Activated naive CD8-positive, alpha-beta T cell treated with anti-CD3 and anti-CD28 coated beads, Interleukin-2, amount 50 U/mL, for 16 hours (primary cell): Measurements from ENCODE around the gene CIRBP.
"Not testable (repeated sequence)": the region's sequence is repeated elsewhere in the genome, so short reads cannot be mapped to it uniquely, and the experiment has no call there.

ENCODE experiments used
- DNase-seq: peaks from one replicate; pipeline ENCODE4 v3.0.0-alpha.2; 2020; ENCODE audit warnings: low read depth, low spot score

CIRBP gene

DNA sequence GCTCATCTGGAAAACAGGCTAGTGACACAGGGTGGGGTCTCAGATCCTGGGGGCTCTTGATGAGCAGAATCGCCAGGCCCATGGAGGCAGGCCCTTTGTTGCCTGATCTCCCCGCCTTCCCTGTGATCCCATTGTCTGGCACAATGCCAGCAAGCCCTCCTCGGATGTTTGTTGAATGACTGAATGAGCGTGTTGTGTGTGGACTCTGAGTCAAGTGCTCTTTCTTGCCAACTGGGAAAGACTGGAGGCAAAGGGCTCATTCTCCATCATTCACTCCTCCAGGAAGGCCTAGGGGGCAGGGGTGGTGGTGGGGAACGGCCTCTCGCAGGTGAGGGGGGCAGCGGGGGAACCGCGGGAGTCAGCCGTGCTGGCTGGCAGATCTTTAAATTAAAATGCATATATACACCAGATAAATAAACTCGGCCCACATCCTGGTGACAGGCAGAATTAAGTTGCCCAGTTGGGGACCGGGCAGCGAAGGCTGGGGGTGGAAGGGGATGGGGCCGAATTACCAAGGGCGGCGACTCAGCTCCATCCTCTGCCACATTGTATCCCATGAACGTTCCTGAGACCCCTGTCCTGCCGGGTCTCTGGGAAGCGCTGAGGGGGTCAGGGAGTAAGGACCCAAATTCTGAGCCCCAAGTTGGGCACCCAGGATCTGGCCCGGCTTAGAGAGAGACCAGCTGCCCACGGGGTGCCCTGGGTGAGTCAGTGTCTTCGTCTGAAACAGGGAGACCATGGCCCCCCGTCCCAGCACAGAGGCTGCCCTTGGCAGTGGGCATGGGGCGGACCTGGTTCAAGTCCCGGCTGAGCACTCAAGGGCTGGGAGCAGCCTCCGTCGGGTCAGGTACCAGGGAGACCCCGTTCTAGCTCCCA lies 41.1 kb downstream of the CIRBP start:
- DNase-seq = no peak

DNA sequence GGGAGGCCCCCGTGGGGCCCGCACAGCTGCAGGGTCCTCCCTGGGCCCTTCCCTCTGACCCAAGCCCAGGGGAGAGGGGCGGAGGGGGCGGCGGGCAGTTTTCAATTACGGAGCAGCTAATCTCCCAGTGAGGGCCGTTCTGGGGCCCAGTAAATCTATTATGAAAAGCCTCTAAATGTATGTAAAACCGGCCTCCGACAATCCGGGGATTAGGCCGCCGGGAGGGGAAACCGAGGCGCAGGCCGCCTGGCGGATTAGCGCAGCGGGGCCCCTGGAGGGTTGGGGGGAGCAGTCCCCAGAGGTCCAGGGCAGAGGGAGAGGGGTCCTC lies 41.7 kb downstream of the CIRBP start:
- no peak for DNase-seq

DNA sequence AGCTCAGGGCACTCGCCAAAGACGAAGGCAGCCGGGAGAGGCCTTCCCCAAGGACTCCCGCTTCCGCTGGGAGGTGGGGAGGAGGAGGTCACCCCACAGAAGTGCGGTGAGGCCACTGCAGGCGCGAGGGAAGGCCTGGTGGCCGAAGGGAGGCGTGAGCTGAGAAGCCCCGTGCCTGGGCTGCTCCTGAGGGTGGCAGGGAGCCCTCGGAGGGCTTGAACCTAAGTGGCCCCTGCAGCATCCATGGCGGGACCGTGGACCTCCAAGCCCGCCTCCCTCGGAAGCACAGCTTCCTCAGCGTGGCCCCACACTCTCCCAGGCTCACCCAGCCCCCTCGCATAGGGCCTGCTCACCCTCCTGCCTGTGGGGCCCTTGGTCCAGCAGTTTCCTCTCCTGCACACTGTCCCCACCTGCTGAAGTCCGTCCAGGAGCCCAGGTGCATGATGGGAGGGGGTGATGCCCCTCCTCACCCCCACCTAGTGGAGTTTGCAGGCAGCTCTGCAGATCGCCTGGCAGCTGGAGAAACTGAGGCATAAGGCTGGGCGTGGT lies 42.5 kb downstream of the CIRBP start:
- no peak for DNase-seq

DNA sequence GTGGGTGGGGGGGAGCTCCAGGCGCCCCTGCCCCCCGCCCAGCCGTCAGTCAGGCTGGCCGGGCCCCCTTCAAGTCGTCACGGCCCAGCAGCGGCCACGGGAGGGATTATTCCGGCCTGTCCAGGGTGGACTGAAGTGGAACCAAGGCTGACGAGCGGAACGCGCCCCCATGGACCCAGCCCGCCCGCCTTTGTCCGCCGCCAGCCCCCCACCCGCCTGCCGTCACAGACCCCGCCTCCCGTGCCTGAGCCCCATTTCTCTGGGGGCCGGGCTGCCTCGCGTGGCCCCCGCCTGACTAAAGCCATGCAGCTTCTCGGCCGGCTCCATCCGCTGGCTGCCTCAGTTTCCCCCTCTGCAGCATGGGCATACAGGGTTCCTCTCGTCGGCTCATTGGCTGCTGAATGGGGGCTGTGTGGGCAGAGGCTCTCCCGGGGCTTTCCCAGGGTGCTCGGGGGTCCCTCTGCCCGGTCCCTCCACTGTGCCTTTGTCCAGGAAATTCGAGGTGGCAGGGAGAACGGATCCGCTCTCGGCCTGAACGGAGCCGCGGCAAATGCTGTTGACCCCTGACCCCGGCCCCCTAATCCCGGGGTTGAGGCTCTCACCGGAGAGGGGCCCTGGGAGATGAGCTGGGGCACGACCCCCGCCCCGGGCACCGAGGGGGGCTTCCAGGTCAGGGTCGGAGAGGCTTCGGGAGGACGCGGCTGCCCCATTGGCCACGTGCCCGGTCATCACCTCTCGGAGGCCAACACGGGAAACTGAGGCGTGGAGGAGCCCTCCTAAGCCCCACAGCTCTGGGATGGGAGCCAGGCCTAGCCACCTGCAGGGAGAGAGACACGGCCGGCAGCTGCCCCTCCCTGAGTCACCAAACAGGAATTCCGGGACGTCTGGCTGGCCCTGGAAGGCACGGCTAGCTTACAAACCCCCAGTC lies 43.9 kb downstream of the CIRBP start:
- no peak for DNase-seq

DNA sequence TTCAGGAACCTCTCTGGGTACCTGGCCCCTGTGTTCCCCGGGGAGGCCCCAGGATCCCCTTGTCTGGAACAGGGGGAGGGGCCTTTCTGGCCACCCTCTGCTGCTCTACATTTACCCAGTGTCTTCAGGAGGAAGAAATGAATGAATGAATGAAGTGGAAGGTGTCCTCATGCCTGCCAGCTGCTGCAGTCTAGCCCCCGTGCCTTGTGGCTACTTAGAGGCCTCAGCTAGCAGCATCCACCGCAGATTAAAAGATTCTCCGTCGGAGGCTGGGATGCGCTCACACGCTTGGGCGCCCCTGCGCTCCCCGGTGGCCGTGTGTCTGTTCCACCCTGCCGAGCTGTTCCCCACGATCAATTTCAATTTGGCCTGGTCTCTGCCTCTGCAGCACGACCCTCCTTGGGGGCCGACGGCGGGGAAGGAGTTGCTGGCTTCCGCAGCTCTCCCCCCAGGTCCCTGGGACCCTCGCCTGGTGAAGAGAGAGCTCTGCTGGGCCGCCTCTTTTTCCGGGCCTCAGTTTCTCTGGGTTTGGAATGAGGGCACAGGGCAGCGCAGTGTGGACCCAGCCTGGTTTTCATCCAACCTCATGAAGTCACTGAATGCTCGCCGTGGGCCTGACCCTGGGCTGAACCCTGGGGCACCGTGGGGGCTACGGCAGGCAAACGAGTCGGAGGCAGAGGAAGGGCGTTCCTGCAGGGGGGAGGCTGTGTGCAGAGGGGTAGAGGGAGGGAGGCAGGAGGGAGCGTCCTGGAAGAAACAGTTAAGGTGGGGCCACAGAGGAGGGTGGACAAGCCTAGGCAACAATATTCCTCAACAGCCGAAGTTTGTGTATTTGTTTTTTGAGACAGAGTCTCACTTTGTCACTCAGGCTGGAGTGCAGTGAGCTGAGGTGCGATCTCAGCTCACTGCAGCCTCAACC lies 44.8 kb downstream of the CIRBP start:
- DNase-seq = no peak

DNA sequence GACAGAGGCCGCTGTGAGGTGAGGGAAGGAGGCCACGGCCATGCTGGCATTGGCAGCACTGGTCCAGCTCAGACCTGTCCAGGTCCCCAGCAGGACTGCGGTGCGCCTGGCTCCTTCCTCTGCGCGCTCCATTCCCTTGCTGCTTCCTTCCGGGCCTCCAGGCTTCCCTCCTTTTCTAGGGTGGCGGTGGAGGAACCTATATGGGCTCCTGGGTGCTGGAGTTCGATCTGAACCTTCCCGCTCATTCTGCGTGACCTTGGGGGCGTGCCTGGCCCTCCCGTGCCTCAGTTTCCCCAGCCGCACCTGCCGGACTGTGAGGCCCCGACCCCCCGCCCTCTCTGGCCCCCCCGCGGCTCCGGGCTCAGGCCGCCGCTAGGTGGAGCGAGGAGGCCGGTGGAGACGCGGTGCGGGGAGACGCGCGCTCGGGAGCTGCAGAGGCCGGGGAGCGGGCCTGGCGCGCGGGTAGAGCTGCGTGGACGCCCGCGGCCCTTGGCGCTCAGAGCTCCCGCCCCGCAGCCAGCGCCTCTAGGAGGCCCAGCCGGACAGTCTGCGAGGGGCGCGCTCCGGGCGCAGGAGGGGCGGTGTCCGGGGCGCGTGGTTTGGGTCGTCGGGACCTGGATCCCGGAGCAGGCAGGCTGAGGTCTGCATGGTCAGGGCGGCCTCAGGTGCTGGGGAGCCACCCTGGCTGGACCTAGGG lies 46.5 kb downstream of the CIRBP start:
- no peak for DNase-seq

DNA sequence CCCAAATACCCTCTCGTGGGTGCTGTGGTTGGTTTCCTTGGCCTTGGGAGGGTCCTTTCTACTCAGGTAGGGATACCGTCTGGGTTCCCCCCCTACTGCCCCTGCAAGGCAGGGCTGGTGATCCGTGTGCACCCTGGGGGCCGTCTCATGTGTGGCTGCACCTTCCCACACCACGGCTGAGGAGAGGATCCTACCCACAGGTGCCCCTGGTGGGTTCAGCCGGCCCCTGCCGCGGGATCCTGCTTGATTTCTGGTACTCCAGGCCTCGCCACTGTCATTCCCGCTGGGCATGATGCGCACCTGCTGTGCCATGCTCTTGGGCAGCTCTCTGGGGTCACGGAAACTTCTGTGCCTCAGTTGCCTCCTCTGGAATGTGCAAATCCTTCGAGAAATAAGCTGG lies 47.3 kb downstream of the CIRBP start:
- no peak for DNase-seq

DNA sequence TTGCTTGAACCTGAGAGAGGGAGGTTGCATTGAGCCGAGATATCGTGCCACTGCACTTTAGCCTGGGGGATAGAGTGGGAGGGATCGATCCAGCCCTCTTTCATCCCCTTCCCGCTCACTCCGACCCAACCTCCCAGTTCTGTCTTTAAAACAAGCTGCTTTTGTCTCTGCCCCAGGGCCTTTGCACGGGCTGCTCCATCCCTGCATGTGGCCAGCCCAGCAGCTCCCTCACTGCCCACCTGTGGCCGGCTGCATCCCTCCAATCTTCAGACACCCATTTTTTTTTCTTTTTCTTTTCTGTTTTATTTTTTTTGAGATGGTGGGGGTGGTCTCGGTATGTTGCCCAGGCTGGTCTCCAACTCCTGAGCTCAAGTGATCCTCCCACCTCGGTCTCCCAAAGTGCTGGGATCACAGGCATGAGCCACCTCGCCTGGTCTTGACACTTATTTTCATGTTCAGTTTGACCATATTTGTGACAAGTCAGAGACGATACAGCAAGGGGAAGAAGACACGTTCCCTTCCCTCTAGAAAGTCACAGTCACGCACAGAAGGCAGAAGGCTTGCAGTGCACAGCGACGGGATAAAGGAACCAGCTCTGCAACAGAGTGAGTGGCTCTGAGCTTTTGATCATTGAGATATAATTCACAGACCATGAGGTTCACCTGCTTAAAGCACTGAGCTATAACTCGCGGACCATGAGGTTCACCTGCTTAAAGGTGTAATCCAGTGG lies 48.3 kb downstream of the CIRBP start:
- DNase-seq = no peak

DNA sequence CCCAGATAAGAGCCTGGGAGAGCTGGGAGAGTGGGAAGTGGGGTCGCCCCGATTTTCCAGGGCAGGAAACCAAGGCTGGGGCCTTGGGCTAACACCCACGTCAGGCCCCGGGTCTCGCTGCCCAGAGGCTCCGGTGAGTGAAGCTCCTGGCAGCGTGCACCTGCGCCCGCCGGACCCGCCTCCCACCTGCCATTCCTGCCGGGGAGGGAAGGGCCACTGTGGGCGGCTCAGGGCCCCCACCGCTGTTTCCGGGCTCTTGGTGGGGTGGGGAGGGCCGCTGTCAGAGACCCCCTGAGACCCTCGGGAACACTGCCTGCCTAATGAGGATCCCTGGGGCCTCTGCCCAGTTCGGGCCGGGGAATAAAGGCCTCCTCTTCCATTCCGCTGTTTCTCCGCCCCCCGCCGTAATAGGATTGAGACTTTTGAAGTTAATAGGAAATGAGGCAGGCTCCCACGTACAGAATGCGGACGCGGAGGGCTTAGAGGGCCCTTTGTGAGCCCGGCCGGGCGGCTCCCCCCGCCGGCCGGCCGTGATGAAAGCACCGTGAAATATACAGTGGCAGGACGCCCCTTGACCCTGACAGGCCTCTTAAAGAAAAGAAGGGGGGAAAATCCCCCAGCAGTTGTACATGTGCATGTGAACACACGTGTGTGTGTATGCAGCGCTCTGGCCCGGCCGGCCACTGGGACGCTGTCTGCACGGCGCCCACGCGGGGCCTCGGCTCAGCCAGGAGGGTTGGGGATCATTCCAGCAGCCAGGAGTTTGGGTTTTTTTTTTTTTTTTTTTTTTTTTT lies 49.7 kb downstream of the CIRBP start:
- DNase-seq = no peak

DNA sequence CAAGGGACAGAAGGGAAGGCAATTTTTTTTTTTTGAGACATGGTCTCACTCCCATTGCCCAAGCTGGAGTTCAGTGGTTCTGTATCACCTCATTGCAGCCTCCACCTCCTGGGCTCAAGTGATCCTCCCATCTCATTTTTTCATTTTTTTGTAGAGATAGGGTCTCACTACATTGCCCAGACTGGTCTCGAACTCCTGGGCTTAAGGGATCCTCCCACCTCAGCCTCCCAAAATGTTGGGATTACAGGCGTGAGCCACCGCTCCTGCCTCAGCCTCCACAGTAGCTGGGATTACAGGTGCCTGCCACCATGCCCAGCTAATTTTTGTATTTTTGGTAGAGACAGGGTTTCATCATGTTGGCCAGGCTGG lies 51.1 kb downstream of the CIRBP start:
- not testable (repeated sequence) for DNase-seq

DNA sequence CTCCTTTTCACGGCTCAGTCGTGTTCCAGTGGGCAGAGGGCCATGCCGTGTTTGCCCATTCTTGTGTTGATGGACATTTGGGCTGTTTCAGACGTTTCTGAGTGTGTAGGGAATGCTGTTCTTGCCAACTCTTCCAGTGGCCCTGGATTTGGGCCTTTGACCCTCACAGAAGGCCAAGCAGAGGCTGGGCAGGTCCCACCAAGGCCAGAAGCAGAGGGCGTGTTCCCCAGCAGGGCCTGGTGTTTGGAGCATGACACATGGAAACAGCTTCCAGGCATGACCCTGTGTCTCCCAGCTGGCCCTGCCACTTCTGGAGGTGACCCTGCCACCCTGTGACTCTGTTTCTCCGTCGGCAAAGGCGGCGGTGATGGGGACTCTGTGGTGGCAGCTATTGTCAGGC lies 52.4 kb downstream of the CIRBP start:
- no peak for DNase-seq

DNA sequence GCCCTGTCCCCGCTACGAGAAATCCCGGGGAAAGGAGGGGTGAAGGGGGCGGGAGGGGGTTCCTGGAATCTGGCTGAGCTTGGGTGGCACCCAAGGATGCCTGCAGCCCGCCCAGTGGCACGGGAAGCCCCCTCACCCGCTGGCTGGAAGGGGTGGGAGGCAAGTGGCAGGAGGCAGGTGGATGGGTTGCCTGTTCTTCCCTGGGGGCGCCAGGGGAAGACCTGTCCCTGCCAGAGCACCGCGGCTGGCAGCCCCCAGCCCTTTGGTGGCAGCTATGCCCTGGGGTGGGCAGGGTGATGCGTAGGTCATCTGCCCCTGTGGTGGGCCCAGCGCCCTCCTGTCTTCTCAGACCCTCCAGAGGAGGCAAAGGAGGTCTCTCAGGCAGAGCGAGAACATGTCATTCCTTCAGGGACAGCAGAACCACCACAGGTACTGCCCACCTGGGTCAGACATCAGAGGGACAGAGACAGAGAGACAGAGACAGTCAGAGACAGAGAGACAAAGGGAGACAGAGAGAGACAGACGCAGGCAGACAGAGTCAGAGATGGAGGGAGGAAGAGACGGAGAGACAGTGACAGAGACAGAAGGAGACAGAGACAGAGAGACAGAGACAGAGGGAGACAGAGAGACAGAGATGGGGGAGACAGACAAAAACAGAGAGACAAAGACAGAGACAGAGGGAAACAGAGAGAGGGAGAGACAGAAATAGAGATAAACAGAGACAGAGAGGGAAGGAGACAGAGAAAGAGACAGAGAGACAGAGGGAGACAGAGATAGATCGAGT lies 53.3 kb downstream of the CIRBP start:
- DNase-seq = no peak

DNA sequence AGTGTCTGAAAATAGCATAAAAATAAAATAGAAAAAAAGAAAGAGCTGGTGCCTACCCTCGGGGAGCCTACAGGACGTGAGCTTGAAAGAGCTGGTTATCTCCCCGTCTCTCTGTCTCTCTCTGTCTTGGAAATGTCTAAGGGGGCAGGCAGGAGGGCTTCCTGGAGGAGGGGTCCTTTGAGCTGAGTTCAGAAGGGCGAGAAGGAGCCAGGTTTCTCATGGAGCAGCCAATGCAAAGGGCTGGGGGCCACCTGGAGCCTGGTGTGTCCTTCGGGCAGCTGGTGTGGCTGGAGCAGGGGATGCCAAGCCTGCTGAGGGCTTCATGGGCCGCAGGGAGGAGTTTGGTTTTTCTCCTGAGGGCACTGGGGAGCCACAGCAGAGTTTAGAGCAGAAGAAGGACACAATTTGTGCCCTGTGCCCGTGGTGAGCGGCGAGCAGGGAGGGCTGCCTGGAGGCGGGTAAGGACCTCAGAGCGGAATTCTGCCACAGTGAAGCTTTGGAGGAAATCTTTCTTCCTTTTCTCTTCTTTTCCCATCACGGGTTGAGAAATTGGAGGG lies 55.2 kb downstream of the CIRBP start:
- no peak for DNase-seq
